H1 (cell line): ENCODE results near the gene HOXA6. TPM values are rescaled to one million over a fixed set of nuclear protein-coding genes. Genes with fewer than 3 reads are reported as not detected.

Experiments used
- CTCF ChIA-PET: fragments of 300-600 bp; sonication (Branson Sonifier 250); formaldehyde crosslinking; loops from one replicate; lab custom pipeline; 2021; ENCODE audit not compliant: partially characterized antibody; lab: Charles Lee
- POLR2A ChIA-PET: fragments of 300-600 bp; sonication (Branson Sonifier 250); formaldehyde crosslinking; loops from one replicate; lab custom pipeline; 2021; ENCODE audit warnings: inconsistent platforms; ENCODE audit not compliant: partially characterized antibody; lab: Charles Lee
- DNase-seq, 2 experiments: peaks; one replicate each; pipeline versions ENCODE4 v3.0.0 to v3.0.0-alpha.2; 2010 to 2022; ENCODE audit warnings: low spot score in 2 of 2, low read depth in 1 of 2, mixed read lengths in 1 of 2
- FAIRE-seq: peaks from 2 replicates; lab custom pipeline; 2011; peaks lifted over from hg19 to GRCh38; lab: Jason Lieb, UNC
- H2AFZ ChIP-seq: 2 replicates; pipeline ENCODE4 v1.8.1; 2012; ENCODE audit warnings: low read length, inconsistent platforms
- H2AK5ac ChIP-seq: 2 replicates; pipeline ENCODE4 v1.6.1; 2013; ENCODE audit warnings: low read depth, low read length
- H2BK120ac ChIP-seq: replicated peaks from 2 replicates; pipeline ENCODE3; 2013; ENCODE audit warnings: low read depth, low read length, inconsistent platforms
- H2BK12ac ChIP-seq: 2 replicates; pipeline ENCODE4 v1.6.1; 2013; ENCODE audit warnings: low read depth, low read length
- H2BK15ac ChIP-seq: 2 replicates; pipeline ENCODE4 v1.6.1; 2013; ENCODE audit warnings: low read length
- H2BK20ac ChIP-seq: 2 replicates; pipeline ENCODE4 v1.6.1; 2013; ENCODE audit warnings: low read length
- H2BK5ac ChIP-seq: 2 replicates; pipeline ENCODE4 v1.6.1; 2013; ENCODE audit warnings: low read depth, low read length
- H3K14ac ChIP-seq: 2 replicates; pipeline ENCODE4 v1.6.1; 2013; ENCODE audit warnings: inconsistent platforms; ENCODE audit not compliant: insufficient read length
- H3K18ac ChIP-seq: 2 replicates; pipeline ENCODE4 v1.6.1; 2013; ENCODE audit warnings: low read length; ENCODE audit errors: extremely low read depth
- H3K23ac ChIP-seq: 2 replicates; pipeline ENCODE4 v1.6.1; 2013; ENCODE audit warnings: inconsistent platforms; ENCODE audit not compliant: insufficient read length
- H3K23me2 ChIP-seq: 2 replicates; pipeline ENCODE4 v1.6.1; 2013; ENCODE audit warnings: low read depth, low read length
- H3K27ac ChIP-seq: 2 replicates; pipeline ENCODE4 v1.6.1; 2011; ENCODE audit warnings: low read depth, low read length, inconsistent platforms
- H3K27me3 ChIP-seq, 4 experiments: replicated peaks in 1 of 4; 1 replicate in 1 of 4; 2 replicates in 3 of 4; pipeline versions ENCODE4 v1.6.1 to v1.8.1; 2011 to 2013; ENCODE audit warnings: low read length in 3 of 4, mild to moderate bottlenecking in 3 of 4, inconsistent platforms in 2 of 4, mixed read lengths in 2 of 4, moderate library complexity in 1 of 4; ENCODE audit not compliant: control insufficient read depth in 3 of 4, insufficient read depth in 3 of 4; ENCODE audit errors: extremely low read depth in 1 of 4
- H3K36me3 ChIP-seq, 4 experiments: 2 replicates each; pipeline versions ENCODE4 v1.6.1 to v1.8.1; 2011 to 2013; ENCODE audit warnings: mild to moderate bottlenecking in 4 of 4, low read length in 3 of 4, moderate library complexity in 2 of 4, control low read depth in 1 of 4, inconsistent platforms in 1 of 4; ENCODE audit not compliant: insufficient read depth in 4 of 4, control insufficient read depth in 2 of 4
- H3K4ac ChIP-seq: replicated peaks from 2 replicates; pipeline ENCODE3; 2013; ENCODE audit warnings: low read length, low read depth, mixed read lengths, inconsistent platforms; ENCODE audit not compliant: insufficient read length
- H3K4me1 ChIP-seq, 4 experiments: replicated peaks in 1 of 4; 1 replicate in 1 of 4; 2 replicates in 3 of 4; pipeline versions ENCODE4 v1.6.1 to v1.8.1; 2011 to 2013; ENCODE audit warnings: low read length in 3 of 4, inconsistent platforms in 2 of 4, mixed read lengths in 1 of 4; ENCODE audit not compliant: insufficient read depth in 4 of 4, control insufficient read depth in 3 of 4
- H3K4me2 ChIP-seq, 2 experiments: 2 replicates each; pipeline versions ENCODE4 v1.6.1 to v1.8.1; 2011 to 2013; ENCODE audit warnings: low read depth in 2 of 2, low read length in 2 of 2, control low read depth in 1 of 2, inconsistent platforms in 1 of 2, mild to moderate bottlenecking in 1 of 2; ENCODE audit not compliant: insufficient read depth in 1 of 2
- H3K4me3 ChIP-seq, 4 experiments: fragments of 200-600, 300-600 bp in 1 of 4; sonication (generic), shearing (Covaris generic), sonication (Bioruptor Twin) in 1 of 4; 2 replicates each; pipeline versions ENCODE4 v1.5.1 to v1.8.1; 2011 to 2016; ENCODE audit warnings: low read length in 4 of 4, low read depth in 3 of 4, control low read depth in 2 of 4, inconsistent platforms in 2 of 4, mild to moderate bottlenecking in 2 of 4, mixed read lengths in 1 of 4, moderate library complexity in 1 of 4; ENCODE audit not compliant: insufficient read depth in 2 of 4; ENCODE audit errors: extremely low read depth in 1 of 4
- H3K56ac ChIP-seq: replicated peaks from 2 replicates; pipeline ENCODE3; 2013; ENCODE audit warnings: low read depth, mild to moderate bottlenecking, mixed read lengths, low read length, inconsistent platforms; ENCODE audit not compliant: insufficient read length
- H3K79me1 ChIP-seq: 2 replicates; pipeline ENCODE4 v1.6.1; 2013; ENCODE audit warnings: low read depth, low read length, control low read depth
- H3K79me2 ChIP-seq, 2 experiments: 2 replicates each; pipeline versions ENCODE4 v1.6.1 to v1.8.1; 2012 to 2013; ENCODE audit warnings: low read length in 2 of 2, mild to moderate bottlenecking in 2 of 2, inconsistent platforms in 1 of 2; ENCODE audit not compliant: insufficient read depth in 2 of 2, control insufficient read depth in 1 of 2
- H3K9ac ChIP-seq, 4 experiments: replicated peaks in 1 of 4; 1 replicate in 1 of 4; 2 replicates in 3 of 4; pipeline versions ENCODE4 v1.6.1 to v1.8.1; 2011 to 2013; ENCODE audit warnings: low read depth in 3 of 4, low read length in 3 of 4, control low read depth in 2 of 4, mild to moderate bottlenecking in 2 of 4, moderate library complexity in 2 of 4, inconsistent platforms in 1 of 4; ENCODE audit errors: extremely low read depth in 1 of 4
- H3K9me3 ChIP-seq, 2 experiments: 2 replicates each; pipeline versions ENCODE4 v1.6.1 to v1.8.1; 2012 to 2013; ENCODE audit warnings: mild to moderate bottlenecking in 2 of 2, moderate library complexity in 2 of 2, control low read depth in 1 of 2, inconsistent platforms in 1 of 2, low read depth in 1 of 2, low read length in 1 of 2, mixed read lengths in 1 of 2; ENCODE audit not compliant: insufficient read depth in 2 of 2
- H4K20me1 ChIP-seq, 2 experiments: replicated peaks in 1 of 2; 2 replicates each; pipeline versions ENCODE3 to v1.8.1; 2011 to 2013; ENCODE audit warnings: inconsistent platforms in 2 of 2, low read length in 2 of 2, mild to moderate bottlenecking in 1 of 2; ENCODE audit not compliant: insufficient read depth in 2 of 2, control insufficient read depth in 1 of 2
- H4K5ac ChIP-seq: 2 replicates; pipeline ENCODE4 v1.6.1; 2013; ENCODE audit warnings: low read length, low read depth, mixed read lengths, inconsistent platforms; ENCODE audit not compliant: insufficient read length
- H4K8ac ChIP-seq: 2 replicates; pipeline ENCODE4 v1.8.0; 2013; ENCODE audit warnings: mild to moderate bottlenecking, moderate library complexity, low read length, inconsistent platforms; ENCODE audit not compliant: insufficient read depth; ENCODE audit errors: extremely low read depth
- H4K91ac ChIP-seq: replicated peaks from 2 replicates; pipeline ENCODE3; 2013; ENCODE audit warnings: low read length, mixed read lengths, inconsistent platforms; ENCODE audit not compliant: insufficient read length
- ATF3 ChIP-seq: IDR thresholded peaks from 2 replicates; pipeline ENCODE4 v1.6.1; 2011; ENCODE audit warnings: low read depth, mild to moderate bottlenecking, low read length; ENCODE audit not compliant: insufficient read depth
- BCL11A ChIP-seq, 2 experiments: IDR thresholded peaks; one replicate each; pipeline ENCODE4 v1.6.1; 2011; ENCODE audit warnings: low read depth in 2 of 2, low read length in 2 of 2, mild to moderate bottlenecking in 2 of 2
- CBX8 ChIP-seq: fragments of 300-800, 300-1000 bp; sonication (generic); IDR thresholded peaks from 2 replicates; pipeline ENCODE4 v1.7.1; 2016; ENCODE audit warnings: low read depth, low read length, borderline replicate concordance
- EZH2 ChIP-seq: fragments of 200-600 bp; sonication (generic); IDR thresholded peaks from 2 replicates; pipeline ENCODE4 v1.7.1; 2012; ENCODE audit warnings: low read depth, mild to moderate bottlenecking, moderate library complexity, low read length, inconsistent platforms; ENCODE audit not compliant: severe bottlenecking
- SP1 ChIP-seq: IDR thresholded peaks from 2 replicates; pipeline ENCODE4 v1.6.1; 2011; ENCODE audit warnings: low read depth, low read length
- SUZ12 ChIP-seq: fragments of 200-600 bp; sonication (generic); IDR thresholded peaks from 2 replicates; pipeline ENCODE4 v1.6.1; 2012; ENCODE audit warnings: mild to moderate bottlenecking, inconsistent platforms, low read length, moderate library complexity, mixed read lengths
- WGBS, 2 experiments: shearing (Covaris generic) in 1 of 2; methylation state at CpG; one replicate each; pipeline versions ENCODE4 v1.1.6 to v1.1.7; 2013 to 2015; ENCODE audit warnings: low lambda C conversion rate in 2 of 2, mixed read lengths in 2 of 2, inconsistent platforms in 1 of 2, low coverage in 1 of 2, missing lambda C conversion rate in 1 of 2; ENCODE audit not compliant: insufficient replicate concordance in 2 of 2, insufficient coverage in 1 of 2, insufficient read length in 1 of 2; ENCODE audit errors: extremely low coverage in 1 of 2, missing lambda C conversion rate in 1 of 2; 5-methylcytosine and 5-hydroxymethylcytosine counted together
- polyA plus RNA-seq, 7 experiments: library from polyadenylated mRNA; depleted of rRNA in 3 of 7; stranded (reverse) in 5 of 7; unstranded in 2 of 7; fragments of >200 nt in 5 of 7; fragments of 200-250 nt in 2 of 7; gene quantifications; 1 replicate in 5 of 7; 2 replicates in 1 of 7; 4 replicates in 1 of 7; pipeline versions ENCODE4 v1.2.1 to v1.2.3, GENCODE V29; 2011 to 2013; ENCODE audit warnings: missing spikeins in 2 of 7, mixed read lengths in 2 of 7
- total RNA-seq: library from RNA; stranded (reverse); fragmentation: NEBNext Ultra II Directional; extraction: Animal tissue kit (Norgen Biotek cat#: 25700); gene quantifications from 2 replicates; pipeline ENCODE4 v1.2.1, GENCODE V29; 2021
- TF ChIP-seq, protein P1 (sequence below), 3 experiments: IDR thresholded peaks; 1 replicate in 2 of 3; 2 replicates in 1 of 3; pipeline versions ENCODE4 v1.5.1 to v1.6.1; 2011; ENCODE audit warnings: low read length in 3 of 3, mild to moderate bottlenecking in 3 of 3, inconsistent platforms in 2 of 3, low read depth in 1 of 3, moderate library complexity in 1 of 3; ENCODE audit not compliant: insufficient read depth in 1 of 3; ENCODE audit errors: control extremely low read depth in 1 of 3

HOXA6 gene
- total and polyA plus RNA-seq, 2 of the 8 experiments (the other 6 are each of a cell fraction or from before 2014, with no cell fraction given): not detected

GRCh38 chr7:27164367-27165088 lies 17.0 kb upstream of the HOXA6 start:
- Histone ChIP-seq H3K36me3 (peaks cover 0 to 18% (median 0%) of the 10 kb centered on the region in 4 experiments; a peak in 1 of 8 replicates), H4K8ac (no peak overlapping the region), H3K23me2 (no peaks in the 10 kb centered on the region), H3K9ac (no peak overlapping the region), H2BK12ac (peak overlapping the region; percentile 27; the same call in 1 of the 2 replicates), H3K4me2 (peak overlapping the region; percentile 8 to 47; a peak in 3 of 4 replicates), H2BK15ac (no peak overlapping the region), H2AK5ac (no peak overlapping the region), H3K18ac (no peak overlapping the region), H4K20me1 (peaks cover 21 to 28% of the 10 kb centered on the region in 2 experiments), H4K91ac (no peak overlapping the region), H2BK120ac (no peak overlapping the region), H3K4ac (no peak overlapping the region), H3K27me3 (peaks cover 98 to 100% (median 99%) of the 10 kb centered on the region in 4 experiments), H3K14ac (no peak overlapping the region), H3K56ac (no peak overlapping the region), H2AFZ (no peak overlapping the region), H3K4me1 (no peaks in the 10 kb centered on the region; a peak in 4 of 7 replicates), H3K79me2 (no peaks in the 10 kb centered on the region), H4K5ac (no peak overlapping the region), H3K27ac (no peak overlapping the region), H3K79me1 (no peaks in the 10 kb centered on the region), H3K9me3 (peaks cover 0 to 6% of the 10 kb centered on the region in 2 experiments; a peak in 1 of 4 replicates), H3K4me3 (peak overlapping the region in 1 of 4 experiments; percentile 25; a peak in 2 of 8 replicates), H3K23ac (no peak overlapping the region), H2BK5ac (no peak overlapping the region), H2BK20ac (no peak overlapping the region)
- POLR2A ChIA-PET: no interaction called here
- DNase-seq (no peak), FAIRE-seq (no peak)
- CTCF ChIA-PET: interaction anchor here (0.8 to 5.2 kb wide), 7 partner anchors 9 to 34 kb away, joined by 3 to 40 read pairs (median 5); partner anchors contain the start of genes HOXA11, HOXA3, HOXA4 and HOXA5
- TF ChIP-seq EZH2 (peak; percentile 94), SUZ12 (peak; percentile 94), SP1 (0 out of 2 replicates have a peak, but pooled peaks have one; percentile 4), BCL11A (IDR thresholded peaks at IDR 0.05; ENCODE audit: low read depth in 2 of 2, low read length in 2 of 2) (no peak), CBX8 (peak; percentile 25; the same call in 1 of the 2 replicates), ATF3 (no peak)
- TF ChIP-seq, protein P1, sequence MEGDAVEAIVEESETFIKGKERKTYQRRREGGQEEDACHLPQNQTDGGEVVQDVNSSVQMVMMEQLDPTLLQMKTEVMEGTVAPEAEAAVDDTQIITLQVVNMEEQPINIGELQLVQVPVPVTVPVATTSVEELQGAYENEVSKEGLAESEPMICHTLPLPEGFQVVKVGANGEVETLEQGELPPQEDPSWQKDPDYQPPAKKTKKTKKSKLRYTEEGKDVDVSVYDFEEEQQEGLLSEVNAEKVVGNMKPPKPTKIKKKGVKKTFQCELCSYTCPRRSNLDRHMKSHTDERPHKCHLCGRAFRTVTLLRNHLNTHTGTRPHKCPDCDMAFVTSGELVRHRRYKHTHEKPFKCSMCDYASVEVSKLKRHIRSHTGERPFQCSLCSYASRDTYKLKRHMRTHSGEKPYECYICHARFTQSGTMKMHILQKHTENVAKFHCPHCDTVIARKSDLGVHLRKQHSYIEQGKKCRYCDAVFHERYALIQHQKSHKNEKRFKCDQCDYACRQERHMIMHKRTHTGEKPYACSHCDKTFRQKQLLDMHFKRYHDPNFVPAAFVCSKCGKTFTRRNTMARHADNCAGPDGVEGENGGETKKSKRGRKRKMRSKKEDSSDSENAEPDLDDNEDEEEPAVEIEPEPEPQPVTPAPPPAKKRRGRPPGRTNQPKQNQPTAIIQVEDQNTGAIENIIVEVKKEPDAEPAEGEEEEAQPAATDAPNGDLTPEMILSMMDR (IDR thresholded peaks at IDR 0.05; ENCODE audit: control extremely low read depth in 1 of 3, insufficient read depth in 1 of 3, low read depth in 1 of 3, low read length in 3 of 3): peak; percentile 25 to 47 (median 39); a peak in 3 of 4 replicates
- 4% methylated on average over 43 of the region's 47 CpGs; no CpG with 5 or more reads in 1 of the 2 experiments for WGBS, 2 experiments
